ENCODE measurements around the gene MGAT1.

The MGAT1 gene

DNA sequence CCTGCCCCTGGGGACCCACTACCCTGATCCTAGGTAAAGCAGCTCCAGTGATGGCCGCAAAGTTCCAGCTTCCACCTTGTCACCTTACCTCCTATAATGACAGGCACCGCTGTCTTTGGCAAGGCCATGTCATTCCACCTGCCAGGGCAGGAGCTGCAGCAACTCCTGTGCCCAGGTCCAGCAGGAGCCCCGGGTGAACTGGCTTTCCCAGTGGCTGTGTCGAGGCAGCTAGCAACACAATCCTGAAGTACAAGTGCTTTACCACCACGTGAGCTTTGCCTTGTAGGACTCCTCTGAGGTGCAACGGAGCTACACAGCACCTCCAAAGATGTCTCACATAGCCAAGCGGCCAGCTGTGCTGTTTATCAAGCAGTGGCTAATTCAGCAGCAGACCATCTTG, 20.7 kb upstream of the MGAT1 start:
- TF ChIP-seq, protein P1, sequence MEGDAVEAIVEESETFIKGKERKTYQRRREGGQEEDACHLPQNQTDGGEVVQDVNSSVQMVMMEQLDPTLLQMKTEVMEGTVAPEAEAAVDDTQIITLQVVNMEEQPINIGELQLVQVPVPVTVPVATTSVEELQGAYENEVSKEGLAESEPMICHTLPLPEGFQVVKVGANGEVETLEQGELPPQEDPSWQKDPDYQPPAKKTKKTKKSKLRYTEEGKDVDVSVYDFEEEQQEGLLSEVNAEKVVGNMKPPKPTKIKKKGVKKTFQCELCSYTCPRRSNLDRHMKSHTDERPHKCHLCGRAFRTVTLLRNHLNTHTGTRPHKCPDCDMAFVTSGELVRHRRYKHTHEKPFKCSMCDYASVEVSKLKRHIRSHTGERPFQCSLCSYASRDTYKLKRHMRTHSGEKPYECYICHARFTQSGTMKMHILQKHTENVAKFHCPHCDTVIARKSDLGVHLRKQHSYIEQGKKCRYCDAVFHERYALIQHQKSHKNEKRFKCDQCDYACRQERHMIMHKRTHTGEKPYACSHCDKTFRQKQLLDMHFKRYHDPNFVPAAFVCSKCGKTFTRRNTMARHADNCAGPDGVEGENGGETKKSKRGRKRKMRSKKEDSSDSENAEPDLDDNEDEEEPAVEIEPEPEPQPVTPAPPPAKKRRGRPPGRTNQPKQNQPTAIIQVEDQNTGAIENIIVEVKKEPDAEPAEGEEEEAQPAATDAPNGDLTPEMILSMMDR (IDR thresholded peaks at IDR 0.05; ENCODE audit: low read depth, low read length), result no peak
- no peak for DNase-seq (ENCODE audit: extremely low read depth, low read depth)

DNA sequence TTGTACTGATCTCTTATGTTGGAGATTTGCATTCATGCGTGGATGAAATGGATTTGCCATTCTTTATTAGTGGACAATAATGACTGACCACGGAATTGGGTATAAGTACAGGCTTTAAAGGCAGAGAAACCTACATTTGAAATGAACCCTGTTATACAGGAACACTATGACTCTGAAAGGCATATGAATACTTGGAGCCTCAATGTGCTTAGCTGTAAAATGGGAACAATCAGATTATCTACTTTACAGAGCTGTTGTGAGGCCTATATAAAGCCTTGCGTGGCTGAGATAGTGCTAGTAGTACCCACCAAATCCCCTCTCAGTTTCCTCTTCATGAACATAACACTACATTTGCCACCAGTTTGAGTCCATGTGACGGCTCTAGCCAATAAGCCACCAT, 18.9 kb upstream of the MGAT1 start:
- TF ChIP-seq, protein P1 (IDR thresholded peaks at IDR 0.05; ENCODE audit: low read depth, low read length), result no peak
- DNase-seq (ENCODE audit: extremely low read depth, low read depth), result no peak

DNA sequence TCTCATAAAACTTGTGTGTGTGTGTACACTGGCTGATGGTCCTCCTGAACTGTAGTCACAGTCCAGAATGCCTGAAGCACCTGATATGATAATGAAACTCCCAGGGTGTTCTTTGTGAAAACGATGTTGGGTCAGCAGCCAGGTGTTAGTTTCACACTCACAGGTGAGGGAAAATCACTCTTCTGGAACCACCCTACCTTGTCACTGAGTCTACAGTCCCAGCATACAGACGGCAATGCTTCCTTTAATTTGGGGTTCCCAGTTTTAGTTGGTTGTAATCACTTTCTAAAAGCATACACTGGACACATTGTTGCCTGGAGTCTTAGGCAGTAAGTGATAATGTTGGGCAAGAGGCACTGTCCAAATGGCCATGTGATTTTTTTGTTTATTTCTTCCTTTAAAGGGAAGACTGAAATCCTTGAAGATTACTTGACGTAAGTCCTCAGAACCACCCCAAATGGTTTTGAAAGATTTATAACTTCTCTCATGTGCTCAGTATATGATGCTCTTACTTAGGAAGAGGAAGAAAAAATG, 18.2 kb upstream of the MGAT1 start:
- TF ChIP-seq, protein P1 (IDR thresholded peaks at IDR 0.05; ENCODE audit: low read depth, low read length), result no peak
- no peak for DNase-seq (ENCODE audit: extremely low read depth, low read depth)

DNA sequence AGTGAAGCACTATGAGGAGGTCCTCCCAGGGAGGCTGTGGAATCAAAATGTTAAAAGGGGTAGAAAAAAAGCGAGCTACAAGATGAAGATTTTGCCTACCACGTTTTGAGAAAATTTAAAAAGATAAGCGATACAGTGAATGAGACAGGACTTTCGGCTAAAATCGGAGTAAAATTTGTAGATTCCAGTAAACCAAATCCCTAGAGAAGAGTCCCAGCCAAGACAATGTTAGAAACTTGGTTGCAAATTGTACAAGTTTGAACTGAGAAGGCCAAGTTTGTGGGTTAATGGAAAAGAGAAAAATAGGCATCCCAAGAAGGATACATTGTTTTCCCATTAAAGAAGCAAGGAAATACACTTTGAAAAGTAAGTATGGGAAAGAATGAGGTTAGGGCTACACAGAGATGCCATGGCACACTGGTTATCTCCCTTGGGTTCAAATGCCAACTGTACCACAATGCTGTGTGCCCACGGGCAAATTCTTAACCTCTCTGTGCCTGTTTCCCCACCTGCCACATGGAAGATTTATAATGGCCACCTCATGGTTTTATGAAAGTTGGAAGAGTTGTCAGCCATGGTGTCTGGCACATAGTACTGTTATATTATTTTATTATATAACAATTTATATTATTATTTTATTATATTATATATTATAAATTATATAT, 16.2 kb upstream of the MGAT1 start:
- no peak for DNase-seq (ENCODE audit: extremely low read depth, low read depth)
- TF ChIP-seq, protein P1 (IDR thresholded peaks at IDR 0.05; ENCODE audit: low read depth, low read length), result no peak

DNA sequence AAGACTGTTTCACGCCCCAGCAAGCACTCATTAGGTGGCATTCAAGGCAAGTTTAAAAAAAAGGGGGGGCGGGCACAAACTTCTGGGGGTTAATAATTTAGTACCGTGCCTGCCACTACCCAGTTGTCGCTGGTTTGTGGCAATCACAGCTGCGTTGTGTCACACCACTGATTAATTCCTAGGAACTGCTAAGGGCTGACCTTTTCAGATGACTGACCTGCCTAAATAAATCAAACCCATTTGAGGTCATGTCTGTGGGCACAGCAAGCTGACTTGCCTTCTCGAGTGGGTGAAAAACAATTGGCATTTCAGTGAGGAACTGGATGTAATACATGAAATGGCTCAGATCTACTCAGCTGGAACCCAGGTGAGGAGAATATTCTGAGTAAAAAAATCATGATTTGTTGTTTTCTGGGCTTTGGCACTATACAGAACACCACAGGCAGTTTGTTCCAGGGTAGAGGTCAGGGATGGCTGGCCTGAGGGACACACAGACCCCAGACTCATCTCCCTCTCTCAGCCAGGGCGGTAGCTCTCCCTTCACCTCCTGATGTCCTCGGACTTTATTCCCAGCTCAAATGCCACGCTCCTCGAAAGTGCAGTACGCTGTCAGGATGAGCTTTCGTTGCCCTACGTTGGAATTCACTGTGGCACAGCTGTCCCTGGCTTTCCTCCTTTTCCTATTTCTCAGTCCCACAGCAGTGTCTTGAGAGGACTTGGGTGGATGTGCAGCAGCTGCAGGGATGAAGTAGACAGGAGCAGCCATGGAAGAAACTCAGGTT, 15.5 kb upstream of the MGAT1 start:
- TF ChIP-seq, protein P1 (IDR thresholded peaks at IDR 0.05; ENCODE audit: low read depth, low read length), result no peak
- DNase-seq (ENCODE audit: extremely low read depth, low read depth), result no peak

DNA sequence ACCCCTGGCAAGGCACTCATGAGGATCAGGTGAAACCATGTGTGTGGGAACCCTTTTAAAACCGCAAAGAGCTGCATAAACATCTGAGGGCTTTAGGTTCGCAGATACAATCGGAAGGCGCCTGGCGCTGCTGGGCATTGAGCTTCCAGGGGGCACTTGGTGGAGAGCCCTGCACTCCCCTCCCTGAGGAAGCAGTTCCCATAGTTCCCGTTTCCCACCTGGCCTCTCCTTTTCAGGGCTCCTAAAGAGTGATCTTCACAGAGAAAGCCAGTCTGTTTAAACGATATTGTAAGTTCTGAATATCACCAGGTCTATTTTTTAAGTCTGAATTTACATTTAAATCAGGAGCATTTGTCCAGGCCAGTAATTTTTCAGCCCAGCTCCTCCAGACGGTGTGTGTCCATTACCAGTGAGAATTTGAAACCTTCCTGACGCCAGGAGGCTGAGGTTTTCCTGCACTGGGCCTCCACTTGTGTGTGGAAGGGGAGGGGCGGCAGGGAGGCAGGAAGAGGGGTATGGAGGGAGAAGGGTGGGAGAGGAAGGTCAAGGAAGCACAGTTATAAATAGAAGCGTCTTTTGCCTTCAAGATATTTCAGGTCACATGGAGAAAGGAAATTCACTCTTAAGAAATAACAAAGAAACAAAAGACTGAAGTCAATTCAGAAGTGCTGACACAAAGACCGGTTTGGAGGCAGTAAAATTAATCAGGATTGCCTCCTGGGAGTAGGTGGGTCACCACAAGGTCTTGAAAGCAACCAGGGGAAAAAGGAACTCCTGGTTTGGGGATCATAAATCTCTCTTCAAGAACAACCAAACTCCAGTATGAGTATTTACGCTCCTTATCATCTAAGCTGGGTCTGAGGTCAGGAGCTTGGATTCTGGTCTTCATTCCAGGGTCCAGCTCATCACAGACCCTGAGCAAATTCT, 14.3 kb upstream of the MGAT1 start:
- no peak for DNase-seq (ENCODE audit: extremely low read depth, low read depth)
- TF ChIP-seq, protein P1 (IDR thresholded peaks at IDR 0.05; ENCODE audit: low read depth, low read length), result no peak

All from AG09319 (cell line).